Measurements from ENCODE around the gene ATP10A.

Gene ATP10A

DNA sequence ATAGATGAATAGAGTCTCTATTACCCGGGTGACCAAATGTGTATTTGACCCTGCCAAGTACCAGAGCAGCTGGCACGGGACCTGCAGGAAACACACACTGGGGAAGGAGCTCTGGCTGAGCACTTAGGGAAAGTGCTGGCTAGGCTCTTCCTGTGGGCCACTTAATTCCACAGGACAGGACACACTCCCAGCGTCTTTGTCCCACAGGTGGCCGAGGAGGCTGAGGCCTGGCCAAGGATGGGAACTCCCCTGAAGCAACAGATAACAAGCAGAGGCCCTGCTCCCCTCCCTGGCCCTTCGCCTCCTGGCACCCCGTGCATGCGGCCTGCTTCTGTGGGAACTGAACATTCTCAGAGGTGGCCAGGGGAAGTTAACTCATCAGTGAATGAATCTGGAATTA lies 180.8 kb downstream of the ATP10A start:
- Mint-ChIP-seq H3K27me3 (no peaks in the 10 kb centered on the region), H3K27ac (no peak overlapping the region), H3K4me1 (no peaks in the 10 kb centered on the region), H3K36me3 (peaks cover 33% of the 10 kb centered on the region), H3K9me3 (no peaks in the 10 kb centered on the region), H3K4me3 (no peak overlapping the region)

DNA sequence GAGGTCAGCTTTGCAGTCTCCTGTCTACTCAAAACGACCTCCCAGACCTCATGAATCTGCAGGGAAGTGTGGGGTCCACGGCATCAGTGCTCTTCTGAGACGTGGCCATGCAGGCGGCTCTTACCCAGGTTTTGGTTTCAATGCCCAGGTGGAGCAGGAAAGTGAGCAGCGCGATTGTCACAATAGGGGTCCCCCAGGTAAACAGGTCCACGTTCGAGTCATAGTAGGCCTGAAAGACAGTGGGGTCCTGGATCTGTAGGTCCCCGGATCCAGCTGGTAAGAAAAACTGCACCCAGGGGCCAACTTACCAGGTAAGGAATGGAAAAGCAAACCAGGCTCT lies 182.5 kb downstream of the ATP10A start:
- no peaks in the 10 kb centered on the region for H3K27me3 Mint-ChIP-seq
- H3K4me3 Mint-ChIP-seq, result no peak overlapping the region
- H3K9me3 Mint-ChIP-seq, result no peaks in the 10 kb centered on the region
- H3K4me1 Mint-ChIP-seq, result no peaks in the 10 kb centered on the region
- peaks cover 29% of the 10 kb centered on the region for H3K36me3 Mint-ChIP-seq
- no peak overlapping the region for H3K27ac Mint-ChIP-seq

DNA sequence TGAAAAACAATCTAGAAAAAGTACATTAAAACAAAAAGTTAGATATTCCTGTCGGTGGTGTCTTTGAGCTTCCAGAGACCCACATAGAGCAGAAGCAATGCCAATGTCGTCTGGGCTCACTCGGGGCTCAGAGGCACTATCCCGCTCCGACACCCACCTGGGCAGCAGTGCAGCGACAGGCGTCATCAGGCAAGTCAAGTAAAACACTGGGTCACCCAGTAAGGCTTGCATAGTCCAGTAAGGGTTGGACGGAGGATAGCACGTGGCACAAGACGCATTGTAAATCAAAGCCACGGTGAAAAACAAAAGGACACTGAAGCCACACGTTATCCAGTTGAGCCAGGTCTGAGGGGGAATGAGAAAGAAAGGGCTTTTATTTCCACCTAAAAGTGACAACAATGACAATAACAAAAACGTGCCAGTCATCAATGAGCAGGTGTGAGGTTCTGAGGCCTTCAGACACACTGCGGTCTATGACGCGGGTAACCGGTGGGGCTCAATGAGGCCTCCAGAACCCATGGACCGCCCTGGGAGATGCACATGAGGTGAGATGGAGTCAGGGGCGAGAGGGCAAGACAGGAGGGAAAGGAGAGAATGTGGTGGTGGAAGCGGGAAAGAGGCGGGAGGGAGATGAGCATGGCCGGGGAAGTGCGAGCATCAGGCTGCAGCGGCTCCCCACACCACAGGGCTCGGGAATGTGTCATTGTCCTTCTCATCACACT lies 183.0 kb downstream of the ATP10A start:
- peaks cover 27% of the 10 kb centered on the region for H3K36me3 Mint-ChIP-seq
- H3K27me3 Mint-ChIP-seq, result no peaks in the 10 kb centered on the region
- no peaks in the 10 kb centered on the region for H3K9me3 Mint-ChIP-seq
- no peak overlapping the region for H3K4me3 Mint-ChIP-seq
- no peaks in the 10 kb centered on the region for H3K4me1 Mint-ChIP-seq
- no peak overlapping the region for H3K27ac Mint-ChIP-seq

DNA sequence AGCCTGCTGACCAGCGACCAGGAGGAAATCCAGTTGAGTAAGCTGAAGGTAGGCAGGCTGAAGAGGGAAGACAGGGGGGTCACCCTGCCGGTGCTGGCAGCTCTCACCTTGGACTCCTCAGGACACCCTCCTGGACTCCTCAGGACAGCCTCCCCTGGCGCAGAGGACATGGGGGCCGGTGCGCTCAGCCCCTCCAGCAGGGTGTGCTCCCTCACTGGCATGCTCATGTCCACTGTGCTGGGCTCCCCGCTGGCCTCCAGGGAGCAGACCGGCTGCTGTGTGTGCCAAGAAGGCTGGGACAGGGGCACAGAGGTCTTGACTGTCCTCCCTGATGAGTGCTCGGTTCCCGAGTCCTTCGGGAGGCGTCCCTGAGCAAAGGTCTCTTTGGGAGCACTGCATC lies 183.6 kb downstream of the ATP10A start:
- no peaks in the 10 kb centered on the region for H3K9me3 Mint-ChIP-seq
- H3K4me1 Mint-ChIP-seq, result no peaks in the 10 kb centered on the region
- peaks cover 23% of the 10 kb centered on the region for H3K36me3 Mint-ChIP-seq
- no peaks in the 10 kb centered on the region for H3K27me3 Mint-ChIP-seq
- H3K4me3 Mint-ChIP-seq, result no peak overlapping the region
- H3K27ac Mint-ChIP-seq, result no peak overlapping the region

DNA sequence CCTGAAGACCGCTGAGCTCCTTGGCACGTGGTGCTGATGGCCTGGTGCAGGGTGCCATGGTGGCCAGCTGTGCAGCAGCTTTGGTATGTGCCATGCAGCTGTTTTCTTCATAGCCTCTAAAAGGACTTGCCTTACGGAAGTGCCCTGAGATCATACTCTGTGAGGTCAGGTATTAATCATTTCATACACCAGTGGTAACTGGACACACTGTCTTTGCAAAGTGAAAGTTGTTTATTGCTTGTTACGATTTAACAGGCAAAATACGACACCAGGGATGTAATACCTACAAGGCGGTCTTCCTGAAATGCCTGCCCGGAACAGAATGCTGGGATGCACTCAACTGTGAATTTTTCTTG lies 184.6 kb downstream of the ATP10A start:
- Mint-ChIP-seq H3K27me3 (no peaks in the 10 kb centered on the region), H3K36me3 (peaks cover 16% of the 10 kb centered on the region), H3K4me1 (no peaks in the 10 kb centered on the region), H3K9me3 (no peaks in the 10 kb centered on the region), H3K27ac (no peak overlapping the region), H3K4me3 (no peak overlapping the region)

DNA sequence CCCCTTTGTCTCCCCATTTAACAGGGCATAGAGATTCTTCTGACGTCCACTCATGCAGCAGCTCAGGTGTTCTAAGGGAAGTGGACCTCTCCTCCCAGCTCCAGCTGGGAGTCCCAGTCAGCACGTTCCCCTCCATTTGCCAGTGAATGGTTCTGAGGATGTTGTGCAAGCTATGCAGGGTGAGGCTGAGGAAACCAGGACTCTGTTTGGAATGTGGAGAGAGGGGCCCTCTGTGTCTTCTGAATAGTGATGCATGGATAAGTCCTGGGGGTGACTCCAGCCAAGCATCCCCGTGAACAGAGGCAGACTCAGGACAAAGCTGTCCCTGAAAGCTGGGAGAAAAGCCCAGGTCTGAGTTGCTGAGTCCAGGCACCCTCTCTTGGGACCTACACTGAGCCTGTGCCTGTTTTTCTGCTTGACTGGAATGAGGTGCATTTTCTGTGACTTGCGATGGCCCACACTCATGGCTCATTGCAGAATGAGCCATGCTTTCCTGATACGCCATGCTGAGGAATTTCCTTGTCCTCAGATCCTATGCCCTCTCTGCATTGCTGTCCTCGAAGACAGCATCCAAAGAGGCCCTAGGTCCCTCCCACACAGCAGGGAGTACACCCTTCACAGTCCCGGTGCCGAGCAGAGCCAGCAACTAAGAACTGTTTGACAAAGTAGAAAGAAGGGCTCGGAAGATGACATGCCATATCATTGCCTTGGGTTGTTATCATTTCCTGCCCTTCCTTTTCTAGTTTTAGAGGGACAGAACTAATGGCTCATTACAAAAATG lies 185.2 kb downstream of the ATP10A start:
- Mint-ChIP-seq H3K9me3 (no peaks in the 10 kb centered on the region), H3K4me3 (no peak overlapping the region), H3K27ac (no peak overlapping the region), H3K36me3 (peaks cover 12% of the 10 kb centered on the region), H3K4me1 (no peaks in the 10 kb centered on the region), H3K27me3 (no peaks in the 10 kb centered on the region)

DNA sequence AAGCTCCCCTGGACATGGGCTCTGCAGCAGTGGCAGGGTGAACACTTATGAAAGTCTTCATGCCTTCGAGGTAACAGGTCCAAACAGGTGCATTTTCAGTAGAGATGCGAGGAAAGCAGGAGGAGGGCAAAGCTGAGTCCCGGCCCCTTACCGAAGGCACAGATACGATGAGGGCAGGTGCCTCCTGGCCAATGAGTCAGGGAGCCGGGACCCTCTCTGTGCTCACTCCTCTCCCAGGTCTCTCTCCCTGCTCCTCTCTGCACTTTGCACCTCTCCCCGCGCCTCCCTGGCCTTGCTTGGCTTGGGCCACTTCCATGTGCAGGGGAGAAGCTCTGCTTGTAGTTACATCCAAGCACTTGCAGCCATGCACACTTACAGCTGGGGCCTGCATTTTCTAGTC lies 187.1 kb downstream of the ATP10A start:
- Mint-ChIP-seq H3K9me3 (no peaks in the 10 kb centered on the region), H3K27me3 (no peaks in the 10 kb centered on the region), H3K4me3 (no peak overlapping the region), H3K4me1 (no peaks in the 10 kb centered on the region), H3K36me3 (peaks cover 4% of the 10 kb centered on the region), H3K27ac (peak overlapping the region; percentile 73)

DNA sequence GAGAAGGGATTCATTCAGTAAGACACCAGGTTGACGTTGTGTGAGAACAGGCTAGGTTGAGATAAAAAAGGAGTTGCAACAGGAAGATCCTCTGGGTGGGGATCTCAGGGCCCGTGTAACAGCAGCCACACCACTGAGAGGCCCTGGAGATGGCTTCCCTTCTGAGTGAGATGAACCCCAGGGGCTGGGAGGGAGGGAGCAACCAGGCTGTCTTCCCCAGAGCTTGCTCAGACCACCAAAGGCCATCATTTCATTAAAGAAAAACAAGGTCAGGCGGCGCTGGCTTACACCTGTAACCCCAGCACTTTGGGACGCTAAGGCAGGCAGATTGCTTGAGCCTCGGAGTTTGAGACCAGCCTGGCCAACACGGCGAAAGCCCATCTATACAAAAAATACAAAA lies 187.7 kb downstream of the ATP10A start:
- Mint-ChIP-seq H3K4me1 (peaks cover 6% of the 10 kb centered on the region), H3K9me3 (no peaks in the 10 kb centered on the region), H3K36me3 (peaks cover 4% of the 10 kb centered on the region), H3K4me3 (no peak overlapping the region), H3K27ac (no peak overlapping the region), H3K27me3 (peaks cover 6% of the 10 kb centered on the region)

DNA sequence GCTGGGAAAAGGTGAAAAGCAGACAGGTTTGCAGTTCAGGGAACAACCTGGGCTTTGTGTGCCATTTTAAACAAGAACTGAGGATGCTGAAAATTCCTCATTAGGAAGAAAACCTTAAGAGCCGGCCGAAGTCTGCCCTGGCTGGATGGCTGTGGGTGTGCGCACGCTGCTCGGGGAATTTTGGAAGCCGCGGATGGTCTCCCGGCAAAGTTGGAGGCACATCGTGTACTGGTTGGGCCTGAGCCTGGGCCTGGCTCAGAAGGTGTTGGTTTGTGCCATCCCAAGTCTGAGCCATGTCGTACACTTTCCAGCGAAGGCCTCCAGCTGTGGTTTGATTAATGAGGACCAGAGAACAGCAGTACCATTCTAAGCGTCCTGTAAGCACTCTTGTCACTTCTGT lies 188.2 kb downstream of the ATP10A start:
- Mint-ChIP-seq H3K27me3 (peaks cover 9% of the 10 kb centered on the region), H3K9me3 (no peaks in the 10 kb centered on the region), H3K4me3 (no peak overlapping the region), H3K4me1 (peaks cover 6% of the 10 kb centered on the region), H3K27ac (no peak overlapping the region), H3K36me3 (peaks cover 2% of the 10 kb centered on the region)

DNA sequence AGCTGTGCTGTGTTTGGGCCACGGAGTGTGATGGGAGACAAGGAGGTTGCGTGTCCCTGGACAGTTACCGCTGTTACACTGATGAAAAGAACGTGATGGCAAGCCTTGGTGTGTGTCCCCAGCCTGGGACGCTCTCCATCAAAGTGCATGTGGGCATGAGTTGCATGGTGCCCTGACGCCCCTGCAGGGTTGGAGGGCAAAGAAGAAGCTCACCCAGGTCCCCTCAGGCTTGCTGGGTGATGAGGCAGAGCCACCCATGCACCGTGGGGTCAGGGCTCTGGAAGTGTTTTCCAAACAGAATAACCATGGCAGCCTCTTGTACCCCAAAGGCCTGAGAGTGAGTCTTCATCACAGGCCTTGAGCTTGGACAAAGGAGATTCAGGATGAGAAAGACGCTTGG lies 189.2 kb downstream of the ATP10A start:
- no peaks in the 10 kb centered on the region for H3K9me3 Mint-ChIP-seq

DNA sequence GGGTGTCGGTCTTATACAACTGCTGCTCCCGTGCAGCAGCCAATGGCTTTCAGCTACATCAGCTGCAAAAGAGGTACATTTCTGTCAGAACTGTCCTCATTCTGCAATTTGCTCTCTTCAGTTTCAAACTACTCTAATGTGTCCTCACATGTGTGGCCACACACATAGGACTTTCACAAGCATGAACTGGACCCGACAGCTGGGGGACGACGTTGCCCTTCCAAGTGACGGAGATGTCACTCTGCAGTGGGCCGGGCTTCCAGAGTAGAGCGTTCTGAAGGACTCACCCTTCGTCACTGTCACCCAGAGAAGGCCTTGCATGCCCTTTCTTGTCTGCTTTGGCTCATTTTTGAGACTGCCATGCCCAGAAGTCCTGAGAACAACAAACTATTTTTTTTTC lies 189.8 kb downstream of the ATP10A start:
- Mint-ChIP-seq H3K36me3 (no peaks in the 10 kb centered on the region), H3K4me3 (no peak overlapping the region)

More for the DNA sequence above, 189.2 kb downstream of the ATP10A start:
- Mint-ChIP-seq H3K4me1 (peaks cover 10% of the 10 kb centered on the region), H3K36me3 (peaks cover 2% of the 10 kb centered on the region), H3K27me3 (peaks cover 14% of the 10 kb centered on the region), H3K4me3 (no peak overlapping the region), H3K27ac (no peak overlapping the region)

DNA sequence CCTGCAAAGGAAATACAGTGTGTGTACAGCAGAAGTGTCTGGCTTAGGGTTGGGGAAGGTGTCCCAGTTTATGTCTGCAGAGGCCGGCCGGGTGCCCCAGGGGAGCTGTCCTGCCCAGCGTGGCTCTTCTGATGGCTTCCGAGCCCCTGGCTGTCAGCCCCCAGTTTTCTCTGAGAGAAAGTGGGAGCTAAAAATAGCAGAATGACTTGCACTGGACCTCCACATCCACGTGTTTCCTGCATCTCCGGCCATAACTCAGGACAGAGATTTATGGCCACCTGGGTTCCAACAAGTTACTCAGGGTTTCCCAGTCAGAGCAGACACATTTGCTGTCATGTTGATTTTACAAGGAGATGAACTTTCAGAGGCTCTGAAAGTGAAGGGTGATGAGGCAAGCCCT lies 192.0 kb downstream of the ATP10A start:
- no peak overlapping the region for H3K4me3 Mint-ChIP-seq

More for the DNA sequence above, 189.8 kb downstream of the ATP10A start:
- H3K27me3 Mint-ChIP-seq, result peaks cover 18% of the 10 kb centered on the region
- H3K27ac Mint-ChIP-seq, result no peak overlapping the region
- H3K4me1 Mint-ChIP-seq, result peaks cover 10% of the 10 kb centered on the region
- H3K9me3 Mint-ChIP-seq, result no peaks in the 10 kb centered on the region

DNA sequence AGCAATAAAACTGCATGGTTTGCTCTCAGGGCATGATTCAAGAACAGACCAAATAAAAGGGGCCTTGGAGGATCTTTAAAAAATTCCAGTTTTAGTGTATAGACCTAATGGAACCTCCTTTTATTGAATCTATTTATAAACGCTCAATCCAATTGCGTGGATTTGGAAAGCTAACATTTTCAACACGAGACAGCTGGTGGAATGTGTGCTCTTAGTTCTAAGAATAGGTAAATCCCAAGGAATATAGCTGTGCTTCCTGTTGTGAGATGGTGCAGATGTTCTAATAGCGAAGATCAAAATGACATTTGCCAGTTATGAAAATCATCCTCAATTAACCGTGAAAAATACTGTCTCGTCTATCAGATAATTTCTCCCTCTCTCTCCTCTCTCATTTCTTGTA lies 192.5 kb downstream of the ATP10A start:
- H3K4me1 Mint-ChIP-seq, result peaks cover 10% of the 10 kb centered on the region
- no peak overlapping the region for H3K27ac Mint-ChIP-seq
- no peak overlapping the region for H3K4me3 Mint-ChIP-seq
- peaks cover 27% of the 10 kb centered on the region for H3K27me3 Mint-ChIP-seq
- no peaks in the 10 kb centered on the region for H3K36me3 Mint-ChIP-seq
- H3K9me3 Mint-ChIP-seq, result no peaks in the 10 kb centered on the region

More for the DNA sequence above, 192.0 kb downstream of the ATP10A start:
- Mint-ChIP-seq H3K9me3 (no peaks in the 10 kb centered on the region), H3K36me3 (no peaks in the 10 kb centered on the region), H3K4me1 (peaks cover 10% of the 10 kb centered on the region), H3K27ac (no peak overlapping the region), H3K27me3 (peaks cover 25% of the 10 kb centered on the region)

DNA sequence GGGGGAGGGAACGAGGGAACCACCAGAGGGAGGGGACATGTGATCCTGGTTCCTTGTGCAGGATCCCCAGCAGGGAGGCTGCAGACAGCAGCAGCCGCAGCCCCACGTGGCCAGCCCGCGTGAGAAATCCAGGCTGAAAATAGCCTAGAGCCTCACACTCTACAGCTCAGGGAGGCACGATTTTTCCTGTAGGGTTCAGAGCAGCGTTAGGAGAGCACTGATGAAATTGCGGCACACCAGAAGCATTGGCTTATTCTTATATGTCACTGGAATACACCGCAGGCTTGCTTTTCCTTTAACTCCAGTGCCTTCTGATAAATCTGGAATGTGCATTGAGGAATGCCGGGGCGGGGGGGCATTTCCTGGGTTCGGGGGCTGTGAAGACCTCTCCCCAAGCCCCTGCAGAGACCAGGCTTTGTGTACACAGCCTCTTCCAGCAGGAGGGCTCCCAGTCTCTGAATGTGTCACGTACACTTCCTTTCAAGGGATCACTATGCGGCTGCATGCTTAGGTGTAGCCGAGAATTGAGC lies 193.0 kb downstream of the ATP10A start:
- Mint-ChIP-seq H3K4me3 (no peak overlapping the region), H3K27me3 (peaks cover 30% of the 10 kb centered on the region), H3K27ac (no peak overlapping the region)

DNA sequence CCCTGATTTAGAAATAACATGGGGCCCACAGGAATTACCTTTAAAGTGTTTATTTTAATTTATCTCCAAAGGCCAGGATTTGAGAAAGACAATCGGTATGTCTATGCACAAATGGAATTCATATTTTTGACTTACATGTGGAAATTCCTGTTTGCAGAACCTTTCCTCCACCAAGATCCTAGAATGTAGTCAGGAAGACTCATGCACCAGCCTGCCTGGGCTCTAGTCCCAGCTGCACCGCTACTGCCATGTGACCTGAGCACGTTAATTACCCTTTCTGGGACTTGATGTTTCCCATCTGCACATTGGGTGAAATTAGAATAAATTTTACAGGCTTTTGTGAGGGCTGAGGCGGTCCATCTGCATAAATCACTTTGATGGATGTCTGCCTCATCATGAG lies 194.2 kb downstream of the ATP10A start:
- H3K9me3 Mint-ChIP-seq, result no peaks in the 10 kb centered on the region
- H3K27me3 Mint-ChIP-seq, result peaks cover 37% of the 10 kb centered on the region
- H3K4me1 Mint-ChIP-seq, result peaks cover 10% of the 10 kb centered on the region
- H3K4me3 Mint-ChIP-seq, result no peak overlapping the region
- no peak overlapping the region for H3K27ac Mint-ChIP-seq
- peaks cover 2% of the 10 kb centered on the region for H3K36me3 Mint-ChIP-seq

More for the DNA sequence above, 193.0 kb downstream of the ATP10A start:
- peaks cover 10% of the 10 kb centered on the region for H3K4me1 Mint-ChIP-seq
- H3K9me3 Mint-ChIP-seq, result no peaks in the 10 kb centered on the region
- peaks cover under 1% of the 10 kb centered on the region for H3K36me3 Mint-ChIP-seq

DNA sequence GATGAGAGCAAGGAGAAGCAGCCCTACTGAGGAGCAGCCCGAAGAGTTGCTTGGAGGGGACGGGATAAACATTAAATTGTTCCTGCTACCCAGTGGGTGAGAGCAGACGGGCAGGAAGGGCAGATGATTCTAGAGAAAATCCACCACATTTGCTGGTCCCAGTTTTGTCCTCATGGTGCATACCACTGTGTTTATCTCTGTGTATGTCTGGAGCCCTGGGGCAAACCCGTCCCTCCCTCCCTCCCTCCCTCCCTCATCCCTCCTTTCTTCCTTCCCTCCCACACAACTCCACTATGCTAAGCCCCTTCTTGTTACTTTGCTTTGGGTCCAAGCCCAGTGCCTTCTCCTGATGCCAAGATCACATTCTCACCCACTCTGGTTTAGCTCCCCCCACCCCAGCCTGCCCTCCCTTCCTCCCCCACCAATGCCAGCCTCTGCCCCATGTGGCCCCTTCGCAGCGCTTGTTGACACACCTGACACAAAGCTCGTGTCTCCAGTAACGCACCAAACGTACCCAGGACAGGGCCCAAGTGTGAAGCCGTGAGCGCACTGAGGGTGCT lies 194.8 kb downstream of the ATP10A start:
- Mint-ChIP-seq H3K36me3 (peaks cover 2% of the 10 kb centered on the region), H3K4me3 (no peak overlapping the region), H3K27ac (no peak overlapping the region), H3K9me3 (no peaks in the 10 kb centered on the region), H3K4me1 (peaks cover 10% of the 10 kb centered on the region), H3K27me3 (peaks cover 37% of the 10 kb centered on the region)

Data from activated naive CD4-positive, alpha-beta T cell treated with anti-CD3 and anti-CD28 coated beads, Interleukin-2, amount 50 U/mL, for 24 hours (primary cell).